Measurements from ENCODE around the gene WWC2. TPM values are rescaled to one million over a fixed set of nuclear protein-coding genes. Genes with fewer than 3 reads are reported as not detected.
A peak's percentile ranks its signal among the peaks of the same experiment; 100 is the strongest.

Gene WWC2
- total and polyA plus RNA-seq, 2 experiments from 2014 or later, result 33.2 to 48.3 TPM

DNA sequence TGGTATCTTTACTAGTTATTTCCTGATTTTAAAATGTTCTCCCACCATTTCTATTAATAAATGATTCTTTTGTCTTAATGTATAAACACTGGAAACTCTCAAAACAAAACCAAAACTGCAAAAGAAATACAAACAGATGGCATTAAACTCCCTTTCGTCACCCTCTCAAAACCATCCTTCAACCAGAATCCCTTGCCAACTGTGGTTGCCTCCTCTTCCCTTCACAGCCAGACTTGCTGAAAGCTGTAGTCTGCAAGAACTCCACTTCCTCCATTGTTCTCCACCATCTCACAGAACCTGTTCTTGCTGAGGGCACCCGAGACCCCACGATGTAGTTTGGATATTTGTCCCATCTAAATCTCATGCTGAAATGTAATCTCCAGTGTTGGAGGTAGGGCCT lies 96.5 kb downstream of the WWC2 start:
- Histone ChIP-seq H3K4me2 (ENCODE audit: unreplicated experiment) (no peak overlapping the region), H3K4me1 (ENCODE audit: insufficient read depth) (peaks cover 19% of the 10 kb centered on the region), H3K9me2 (ENCODE audit: insufficient read depth) (no peaks in the 10 kb centered on the region), H3K4me3 (no peak overlapping the region), H3K27ac (no peak overlapping the region), H4K20me1 (ENCODE audit: insufficient read depth) (no peaks in the 10 kb centered on the region), H3K9ac (no peak overlapping the region), H3K79me2 (ENCODE audit: insufficient read depth) (peaks cover 96% of the 10 kb centered on the region), H3F3A (ENCODE audit: insufficient read depth) (peaks cover 8% of the 10 kb centered on the region), H3K9me3 (ENCODE audit: low read depth) (no peaks in the 10 kb centered on the region), H3K36me3 (ENCODE audit: low read depth) (no peaks in the 10 kb centered on the region), H2AFZ (no peak overlapping the region), H3K27me3 (replicated peaks; ENCODE audit: insufficient read depth) (no peaks in the 10 kb centered on the region)
- no peak for DNase-seq
- in situ Hi-C loops (cut with MboI), result no loop called here
- 82 to 86% methylated on average over 3 of the region's 3 CpGs for WGBS, 2 experiments (ENCODE audit: low coverage in 1 of 2, low lambda C conversion rate in 2 of 2, missing lambda C conversion rate in 2 of 2)
- TF ChIP-seq EZH2 (IDR thresholded peaks at IDR 0.05; ENCODE audit: insufficient read depth, poor library complexity, severe bottlenecking) (no peak), EZH2phosphoT487 (IDR thresholded peaks at IDR 0.05; ENCODE audit: insufficient read depth, low read depth) (no peak)

- Histone ChIP-seq H3F3A (ENCODE audit: insufficient read depth) (peaks cover 22% of the 10 kb centered on the region), H2AFZ (no peak overlapping the region), H3K27me3 (replicated peaks; ENCODE audit: insufficient read depth) (no peaks in the 10 kb centered on the region), H3K27ac (no peak overlapping the region), H3K79me2 (ENCODE audit: insufficient read depth) (peaks cover 86% of the 10 kb centered on the region), H3K4me2 (ENCODE audit: unreplicated experiment) (no peak overlapping the region), H3K9me3 (ENCODE audit: low read depth) (no peaks in the 10 kb centered on the region), H3K4me1 (ENCODE audit: insufficient read depth) (peaks cover 35% of the 10 kb centered on the region), H3K9ac (no peak overlapping the region), H3K9me2 (ENCODE audit: insufficient read depth) (no peaks in the 10 kb centered on the region), H3K36me3 (ENCODE audit: low read depth) (no peaks in the 10 kb centered on the region), H3K4me3 (no peak overlapping the region), H4K20me1 (ENCODE audit: insufficient read depth) (no peaks in the 10 kb centered on the region)
- TF ChIP-seq EZH2 (IDR thresholded peaks at IDR 0.05; ENCODE audit: insufficient read depth, poor library complexity, severe bottlenecking), result no peak
- no peak for TF ChIP-seq EZH2phosphoT487 (IDR thresholded peaks at IDR 0.05; ENCODE audit: insufficient read depth, low read depth)
- no peak for DNase-seq
- WGBS, 2 experiments (ENCODE audit: low coverage in 1 of 2, low lambda C conversion rate in 2 of 2, missing lambda C conversion rate in 2 of 2), result 93 to 99% methylated on average over 3 of the region's 3 CpGs
- in situ Hi-C loops (cut with MboI), result no loop called here
Observed at GRCh38 chr4:183197140-183197539, 98.1 kb downstream of the WWC2 start.

GRCh38 chr4:183200453-183200852 lies 101.4 kb downstream of the WWC2 start:
- peak overlapping the region; percentile 21; the same call in 1 of the 2 replicates for H3K4me3 ChIP-seq
- peak; percentile 97 for DNase-seq
- peaks cover 39% of the 10 kb centered on the region for H3F3A ChIP-seq (ENCODE audit: insufficient read depth)
- no peaks in the 10 kb centered on the region for H3K9me2 ChIP-seq (ENCODE audit: insufficient read depth)
- H2AFZ ChIP-seq, result no peak overlapping the region
- H3K27me3 ChIP-seq (replicated peaks; ENCODE audit: insufficient read depth), result no peaks in the 10 kb centered on the region
- WGBS, 2 experiments (ENCODE audit: low coverage in 1 of 2, low lambda C conversion rate in 2 of 2, missing lambda C conversion rate in 2 of 2), result 2 to 6% methylated on average over 4 of the region's 4 CpGs
- peaks cover 86% of the 10 kb centered on the region for H3K79me2 ChIP-seq (ENCODE audit: insufficient read depth)
- peak overlapping the region; percentile 91 for H3K27ac ChIP-seq
- in situ Hi-C loops (cut with MboI), result no loop called here
- 0 out of 2 replicates have a peak, but pooled peaks cover 6% of the 10 kb centered on the region for H4K20me1 ChIP-seq (ENCODE audit: insufficient read depth)
- 0 out of 2 replicates have a peak, but pooled peaks cover 5% of the 10 kb centered on the region for H3K36me3 ChIP-seq (ENCODE audit: low read depth)
- no peaks in the 10 kb centered on the region for H3K9me3 ChIP-seq (ENCODE audit: low read depth)
- peak overlapping the region; percentile 66 for H3K4me2 ChIP-seq (ENCODE audit: unreplicated experiment)
- peak overlapping the region; percentile 65 for H3K9ac ChIP-seq
- TF ChIP-seq EZH2phosphoT487 (IDR thresholded peaks at IDR 0.05; ENCODE audit: insufficient read depth, low read depth), result no peak
- TF ChIP-seq EZH2 (IDR thresholded peaks at IDR 0.05; ENCODE audit: insufficient read depth, poor library complexity, severe bottlenecking), result no peak
- H3K4me1 ChIP-seq (ENCODE audit: insufficient read depth), result peaks cover 25% of the 10 kb centered on the region

- WGBS, 2 experiments (ENCODE audit: low coverage in 1 of 2, low lambda C conversion rate in 2 of 2, missing lambda C conversion rate in 2 of 2), result 26 to 30% methylated on average over 4 of the region's 4 CpGs
- TF ChIP-seq EZH2 (IDR thresholded peaks at IDR 0.05; ENCODE audit: insufficient read depth, poor library complexity, severe bottlenecking), result no peak
- 0 out of 2 replicates have a peak, but pooled peaks have one; percentile 56 for TF ChIP-seq EZH2phosphoT487 (IDR thresholded peaks at IDR 0.05; ENCODE audit: insufficient read depth, low read depth)
Observed at GRCh38 chr4:183201331-183201730, 102.3 kb downstream of the WWC2 start.

More at GRCh38 chr4:183201331-183201730, 102.3 kb downstream of the WWC2 start:
- H3K79me2 ChIP-seq (ENCODE audit: insufficient read depth), result peaks cover 86% of the 10 kb centered on the region
- no peak overlapping the region for H2AFZ ChIP-seq
- peaks cover 25% of the 10 kb centered on the region for H3K4me1 ChIP-seq (ENCODE audit: insufficient read depth)
- H3K9me3 ChIP-seq (ENCODE audit: low read depth), result no peaks in the 10 kb centered on the region
- peaks cover 39% of the 10 kb centered on the region for H3F3A ChIP-seq (ENCODE audit: insufficient read depth)
- H3K36me3 ChIP-seq (ENCODE audit: low read depth), result 0 out of 2 replicates have a peak, but pooled peaks cover 5% of the 10 kb centered on the region
- 0 out of 2 replicates have a peak, but pooled peaks cover 6% of the 10 kb centered on the region for H4K20me1 ChIP-seq (ENCODE audit: insufficient read depth)
- H3K4me3 ChIP-seq, result peak overlapping the region; percentile 21; the same call in 1 of the 2 replicates
- H3K4me2 ChIP-seq (ENCODE audit: unreplicated experiment), result peak overlapping the region; percentile 66
- H3K27me3 ChIP-seq (replicated peaks; ENCODE audit: insufficient read depth), result no peaks in the 10 kb centered on the region
- no peaks in the 10 kb centered on the region for H3K9me2 ChIP-seq (ENCODE audit: insufficient read depth)
- in situ Hi-C loops (cut with MboI), result no loop called here
- peak overlapping the region; percentile 91 for H3K27ac ChIP-seq
- peak; percentile 95 for DNase-seq
- H3K9ac ChIP-seq, result peak overlapping the region; percentile 65
